Endometrial microvascular endothelial cells (primary cell): Measurements from ENCODE around the gene SLC23A3. TPM values are rescaled to one million over a fixed set of nuclear protein-coding genes. Genes with fewer than 3 reads are reported as not detected.

Source experiments
- in situ Hi-C: cut with HindIII; loops from 2 replicates; pipeline ENCODE4 v1.10.0; 2017; ENCODE audit warnings: low sequenced_read_pairs, low pct_unique_long_range_greater_than_20kb; ENCODE audit errors: inconsistent ontology term
- total RNA-seq: library from RNA; depleted of rRNA; stranded (reverse); fragments of >200 nt; gene quantifications from one replicate; pipeline ENCODE4 v1.2.3, GENCODE V29; 2015; ENCODE audit errors: inconsistent ontology term

The SLC23A3 gene, protein sequence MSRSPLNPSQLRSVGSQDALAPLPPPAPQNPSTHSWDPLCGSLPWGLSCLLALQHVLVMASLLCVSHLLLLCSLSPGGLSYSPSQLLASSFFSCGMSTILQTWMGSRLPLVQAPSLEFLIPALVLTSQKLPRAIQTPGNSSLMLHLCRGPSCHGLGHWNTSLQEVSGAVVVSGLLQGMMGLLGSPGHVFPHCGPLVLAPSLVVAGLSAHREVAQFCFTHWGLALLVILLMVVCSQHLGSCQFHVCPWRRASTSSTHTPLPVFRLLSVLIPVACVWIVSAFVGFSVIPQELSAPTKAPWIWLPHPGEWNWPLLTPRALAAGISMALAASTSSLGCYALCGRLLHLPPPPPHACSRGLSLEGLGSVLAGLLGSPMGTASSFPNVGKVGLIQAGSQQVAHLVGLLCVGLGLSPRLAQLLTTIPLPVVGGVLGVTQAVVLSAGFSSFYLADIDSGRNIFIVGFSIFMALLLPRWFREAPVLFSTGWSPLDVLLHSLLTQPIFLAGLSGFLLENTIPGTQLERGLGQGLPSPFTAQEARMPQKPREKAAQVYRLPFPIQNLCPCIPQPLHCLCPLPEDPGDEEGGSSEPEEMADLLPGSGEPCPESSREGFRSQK
- total RNA-seq, result 0.19 TPM

DNA sequence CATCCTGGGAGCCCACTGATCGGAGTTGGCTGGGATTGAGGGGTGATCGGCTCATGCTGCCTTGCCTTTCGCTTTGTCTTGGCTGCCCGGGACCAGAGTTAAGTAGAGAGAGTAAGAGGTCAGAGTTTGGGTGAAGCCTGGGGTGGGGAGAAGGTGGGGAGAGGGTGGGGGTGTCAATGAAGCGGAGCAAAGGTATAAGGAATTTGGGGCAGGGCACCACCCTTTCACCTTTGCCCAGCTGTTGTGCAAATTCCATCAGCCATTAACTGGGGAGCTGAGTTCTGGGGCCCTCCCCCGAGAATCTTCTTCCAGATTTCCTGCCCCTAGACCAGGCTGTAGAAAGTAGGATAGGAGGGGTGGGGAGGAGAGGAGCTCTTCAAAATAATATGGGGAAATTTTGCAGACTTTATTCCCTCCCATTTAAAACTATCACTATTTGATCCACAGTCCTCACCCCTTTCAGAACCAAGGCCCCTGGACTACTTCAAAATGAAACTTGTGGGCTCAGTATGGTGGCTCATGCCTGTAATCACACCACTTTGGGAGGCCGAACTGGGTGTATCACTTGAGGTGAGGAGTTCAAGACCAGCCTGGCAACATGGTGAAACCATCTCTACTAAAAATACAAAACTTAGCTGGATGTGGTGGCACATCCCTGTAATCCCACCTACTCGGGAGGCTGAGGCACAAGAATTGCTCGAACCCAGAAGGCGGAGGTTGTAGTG, at the start of gene SLC23A3:
Gene SLC23A3 (minus strand): TSS at position 100 of the 725 bp plus-strand sequence. CDS start 45 bp downstream, at position 55.
- in situ Hi-C loops, result no loop called here

DNA sequence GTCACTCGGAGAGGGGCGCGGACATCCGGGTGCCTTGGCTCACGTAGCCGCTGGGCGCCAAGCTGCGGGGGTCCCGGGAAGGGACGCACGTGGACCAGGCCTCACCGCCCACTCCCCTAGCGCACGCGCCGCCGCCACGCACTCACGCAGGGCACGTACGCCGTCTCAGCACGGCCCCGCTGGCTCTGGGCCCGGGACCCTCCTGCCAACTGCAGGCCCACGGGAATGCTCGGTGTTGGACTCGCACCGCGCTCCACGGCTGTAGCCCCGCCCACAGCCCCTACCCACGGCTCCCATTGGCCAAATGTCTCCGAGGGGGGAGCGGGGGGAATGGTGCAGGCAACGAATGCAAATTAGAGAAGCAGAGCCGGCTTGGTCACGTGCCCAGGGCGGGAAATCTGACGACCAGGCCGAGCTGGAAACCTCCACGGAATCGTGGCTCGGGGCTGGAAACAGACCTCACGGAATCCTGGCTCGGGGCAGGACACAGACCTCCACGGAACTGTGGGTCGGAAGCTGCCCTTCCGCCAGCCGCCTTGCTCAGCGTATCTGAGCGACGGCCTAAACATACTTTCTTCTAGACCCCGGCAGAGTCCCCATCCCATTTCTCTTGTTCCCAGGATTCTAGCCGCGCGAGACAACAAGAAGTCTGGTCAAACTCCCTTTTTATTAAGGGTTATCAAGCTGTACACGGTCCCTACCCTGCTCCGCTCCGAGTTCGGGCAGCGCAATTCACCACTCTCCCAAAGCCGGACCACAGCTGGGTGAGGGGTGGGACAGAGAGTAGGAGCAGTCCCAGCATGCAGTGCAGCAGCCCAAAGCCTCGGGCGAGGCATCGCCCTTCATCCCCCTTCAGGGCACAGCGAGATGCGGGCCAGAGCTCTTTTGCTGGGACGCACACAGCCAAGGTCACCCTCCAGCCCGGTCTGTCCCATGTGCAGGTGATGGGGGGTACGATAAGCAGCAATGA, 49.2 kb upstream of the SLC23A3 start, which contains the start of gene ABCB6:
Gene ABCB6 (minus strand): TSS at position 227 of the 970 bp plus-strand sequence. CDS start 285 bp downstream, outside the sequence.
- in situ Hi-C loops, result no loop called here

DNA sequence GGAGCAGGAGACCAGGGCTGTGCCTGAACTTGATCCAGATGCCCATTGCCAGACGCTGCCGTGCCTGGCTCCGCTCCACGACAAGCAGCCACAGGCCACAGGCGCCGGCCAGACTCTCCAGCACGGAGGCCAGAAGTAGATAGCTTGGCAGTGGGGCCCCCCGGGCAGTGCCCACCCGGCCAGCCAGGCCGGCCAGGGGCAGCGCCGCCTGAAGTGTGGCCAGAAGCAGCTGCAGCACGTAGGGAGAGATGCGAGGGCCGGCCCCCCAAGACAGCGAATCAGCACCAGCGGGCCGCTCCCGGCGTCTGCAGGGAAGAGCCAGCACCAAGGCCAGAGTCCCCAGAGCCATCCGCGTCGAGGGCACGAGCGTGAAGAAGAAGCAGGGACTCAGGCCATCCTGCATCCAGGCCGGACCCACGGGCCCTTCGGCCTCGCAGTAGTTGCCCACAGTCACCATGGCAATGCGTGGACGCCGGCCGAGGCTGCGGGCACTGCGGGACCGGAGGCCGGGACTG, 48.4 kb upstream of the SLC23A3 start:
- in situ Hi-C loops, result no loop called here

- in situ Hi-C loops, result no loop called here
Measured at GRCh38 chr2:219216535-219216915, 46.7 kb upstream of the SLC23A3 start.

DNA sequence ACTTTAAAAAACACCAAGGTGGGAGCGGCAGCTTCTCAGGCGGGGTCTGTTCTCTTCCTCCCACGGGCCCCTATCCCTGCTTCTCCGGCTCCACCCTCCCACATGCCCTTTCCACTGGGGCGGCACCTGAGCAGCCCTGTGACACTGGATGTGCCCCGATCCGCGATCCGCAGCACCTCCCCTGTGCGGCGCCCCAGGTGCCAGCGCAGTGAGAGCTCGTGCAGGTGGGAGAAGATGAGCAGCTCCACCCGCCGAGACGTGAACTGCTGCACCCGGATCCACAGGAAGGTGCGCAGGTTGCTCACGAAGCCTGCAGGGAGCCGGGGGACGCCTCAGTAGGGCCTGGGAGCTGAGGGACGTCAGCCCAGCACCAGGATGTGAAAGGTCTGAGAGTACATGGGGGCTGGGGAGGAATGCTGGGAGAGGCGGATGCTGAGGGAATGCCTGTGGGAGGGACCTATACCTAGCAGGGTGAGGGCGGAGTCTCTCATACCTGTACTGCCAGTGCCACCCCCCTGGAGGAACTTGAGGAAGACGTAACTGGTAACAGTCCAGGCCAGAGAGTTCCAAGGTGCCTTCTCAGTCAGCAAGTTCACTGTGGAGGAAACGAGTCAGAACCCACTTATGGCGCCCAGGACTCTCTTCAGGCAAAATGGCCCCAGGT, 46.2 kb upstream of the SLC23A3 start:
- in situ Hi-C loops, result no loop called here

- in situ Hi-C loops, result no loop called here
Measured at GRCh38 chr2:219214786-219215185, 45.0 kb upstream of the SLC23A3 start.

- in situ Hi-C loops, result no loop called here
Measured at GRCh38 chr2:219214141-219214540, 44.3 kb upstream of the SLC23A3 start.

DNA sequence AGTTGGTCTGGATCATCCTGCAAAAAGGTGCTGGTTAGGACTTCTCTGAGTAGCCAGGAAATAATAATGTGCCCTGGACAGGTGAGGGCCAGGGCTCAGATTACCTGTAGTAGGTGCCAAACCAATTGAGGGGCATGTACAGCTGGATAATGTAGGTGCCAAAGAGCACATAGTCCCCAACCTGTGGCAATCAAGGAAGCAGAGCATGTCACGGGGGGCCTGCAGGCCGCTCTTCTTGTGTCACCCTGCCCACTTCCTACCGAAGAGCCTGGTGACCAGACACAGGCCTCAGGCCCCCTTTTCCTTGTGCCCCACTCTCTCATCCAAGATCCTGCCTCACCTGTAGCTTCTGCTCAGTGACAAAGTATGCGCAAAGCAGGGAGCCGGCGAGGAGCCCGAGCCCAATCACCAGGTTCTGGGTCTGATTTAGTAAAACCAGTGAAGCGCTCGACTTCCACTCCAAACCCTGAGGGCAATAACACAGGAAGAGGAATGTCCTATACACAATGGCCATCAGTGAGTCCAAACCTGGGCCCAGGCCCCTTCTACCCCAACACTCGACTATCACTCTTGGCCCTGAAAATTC, 43.8 kb upstream of the SLC23A3 start:
- in situ Hi-C loops, result no loop called here

DNA sequence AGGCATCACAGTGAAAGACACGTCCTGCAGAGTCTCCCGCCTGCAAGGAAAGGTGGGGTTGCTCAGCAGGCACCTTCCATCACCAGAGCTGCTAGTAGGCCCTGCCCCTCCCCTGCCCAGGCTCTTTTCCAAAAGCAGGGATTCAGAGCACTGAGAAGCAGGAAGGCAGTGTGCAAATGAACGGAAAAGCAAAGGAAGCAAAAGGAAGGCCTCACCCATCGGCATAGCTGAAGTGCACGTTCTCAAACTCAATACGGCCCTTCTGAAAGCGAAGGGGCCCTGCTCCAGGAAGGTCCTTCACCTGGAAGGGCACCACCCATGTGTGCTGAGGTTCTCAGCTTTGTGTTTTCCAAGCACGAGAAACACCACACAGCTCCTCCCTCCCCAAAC, 43.2 kb upstream of the SLC23A3 start:
- in situ Hi-C loops, result no loop called here

DNA sequence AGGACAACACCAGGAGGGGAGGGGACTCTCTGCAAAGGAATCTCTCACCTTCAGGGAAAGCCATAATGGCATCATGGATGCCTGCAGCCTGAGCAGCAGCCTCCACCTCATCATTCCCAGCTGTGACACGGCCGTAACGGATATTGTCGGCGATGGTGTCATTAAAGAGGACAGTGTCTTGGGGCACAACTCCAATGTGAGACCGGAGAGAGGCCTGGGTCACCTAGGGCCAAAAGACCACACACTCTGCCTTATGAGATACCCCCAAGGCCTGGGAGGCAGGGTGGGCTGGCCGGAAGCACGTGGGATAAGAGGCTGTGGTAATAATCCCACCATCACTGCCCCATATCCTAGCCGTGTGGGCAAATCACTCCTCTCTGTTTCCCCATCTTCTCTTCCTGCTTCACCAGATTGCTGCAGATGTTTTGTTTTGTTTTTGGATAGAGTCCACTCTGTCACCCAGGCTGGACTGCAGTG, 41.1 kb upstream of the SLC23A3 start:
- in situ Hi-C loops, result no loop called here

DNA sequence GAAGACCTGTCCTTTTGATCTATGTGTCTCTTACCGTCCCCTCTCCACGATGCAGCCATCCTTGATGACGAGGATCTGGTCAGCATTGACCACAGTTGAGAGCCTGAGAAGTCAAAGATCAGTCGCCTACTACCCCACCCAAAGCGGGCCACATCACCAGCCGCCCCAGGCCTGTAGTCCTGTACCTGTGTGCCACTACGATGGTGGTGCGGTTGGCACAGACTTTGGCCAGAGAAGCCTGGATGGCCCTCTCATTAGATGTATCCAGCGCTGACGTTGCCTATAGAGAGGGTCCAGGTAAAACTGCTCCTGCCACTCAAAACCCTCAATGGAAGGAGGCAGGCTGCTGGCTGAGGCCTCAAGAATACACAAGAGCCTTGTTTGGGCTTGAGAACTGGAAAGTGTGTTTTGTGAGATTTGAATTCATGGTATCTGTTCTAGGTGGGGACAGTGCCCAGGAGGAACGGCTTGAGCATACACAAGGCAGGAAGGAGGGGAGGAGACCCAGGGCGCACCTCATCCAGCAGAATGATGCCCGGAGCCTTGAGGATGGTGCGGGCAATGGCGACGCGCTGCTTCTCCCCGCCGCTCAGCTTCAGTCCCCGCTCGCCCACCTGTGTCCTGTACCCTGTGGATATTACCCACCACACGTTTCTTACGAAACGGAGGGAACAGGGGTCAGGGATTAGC, 40.5 kb upstream of the SLC23A3 start:
- in situ Hi-C loops, result no loop called here

DNA sequence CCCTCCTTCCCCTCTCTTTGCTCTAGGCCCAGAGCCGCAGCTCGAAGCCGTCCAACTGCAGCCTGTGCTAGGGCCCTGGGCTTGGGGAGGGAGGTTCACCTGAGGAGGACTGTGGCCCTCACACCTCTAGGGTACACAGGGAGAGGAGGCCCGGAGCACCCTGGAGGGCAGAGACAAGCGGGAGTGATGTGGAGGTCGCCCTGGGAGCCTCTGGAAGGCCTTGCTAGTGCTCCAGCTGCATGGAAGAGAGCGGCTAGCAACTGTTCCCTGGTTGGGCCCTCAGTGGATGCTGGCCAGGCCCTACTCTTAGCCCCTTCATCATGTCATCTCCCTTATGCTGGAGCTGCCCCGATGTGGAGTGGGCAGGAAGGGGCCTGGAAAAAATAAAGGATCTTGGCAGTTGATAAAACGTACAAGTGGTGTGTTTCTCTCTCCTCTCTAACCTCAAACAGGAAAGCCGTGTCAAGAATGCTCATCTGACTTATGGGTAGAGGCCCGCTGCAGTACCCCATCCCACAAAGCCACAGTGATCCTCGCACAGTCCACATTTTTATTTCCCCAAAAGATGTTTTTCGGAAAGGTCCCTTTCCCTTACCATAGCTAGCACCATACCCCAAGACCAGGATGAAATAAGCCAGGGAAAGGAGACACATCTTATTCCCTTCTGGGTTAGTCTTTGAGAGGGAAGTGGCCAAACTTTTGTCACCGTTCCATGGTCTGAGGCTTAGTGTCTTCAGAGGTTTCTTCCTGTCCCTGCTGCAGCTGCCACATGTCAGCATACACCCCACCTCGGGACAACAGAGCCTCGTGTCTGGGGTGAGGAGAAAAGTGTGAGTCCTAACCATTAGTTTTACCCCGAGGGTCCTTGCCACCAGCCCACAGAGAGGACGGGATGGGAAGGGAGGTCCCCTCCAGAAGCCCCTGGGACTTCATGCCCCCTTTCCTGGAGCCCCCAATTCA, 39.7 kb upstream of the SLC23A3 start:
- in situ Hi-C loops, result no loop called here

- in situ Hi-C loops, result no loop called here
Measured at GRCh38 chr2:219207884-219208740, 38.3 kb upstream of the SLC23A3 start.

DNA sequence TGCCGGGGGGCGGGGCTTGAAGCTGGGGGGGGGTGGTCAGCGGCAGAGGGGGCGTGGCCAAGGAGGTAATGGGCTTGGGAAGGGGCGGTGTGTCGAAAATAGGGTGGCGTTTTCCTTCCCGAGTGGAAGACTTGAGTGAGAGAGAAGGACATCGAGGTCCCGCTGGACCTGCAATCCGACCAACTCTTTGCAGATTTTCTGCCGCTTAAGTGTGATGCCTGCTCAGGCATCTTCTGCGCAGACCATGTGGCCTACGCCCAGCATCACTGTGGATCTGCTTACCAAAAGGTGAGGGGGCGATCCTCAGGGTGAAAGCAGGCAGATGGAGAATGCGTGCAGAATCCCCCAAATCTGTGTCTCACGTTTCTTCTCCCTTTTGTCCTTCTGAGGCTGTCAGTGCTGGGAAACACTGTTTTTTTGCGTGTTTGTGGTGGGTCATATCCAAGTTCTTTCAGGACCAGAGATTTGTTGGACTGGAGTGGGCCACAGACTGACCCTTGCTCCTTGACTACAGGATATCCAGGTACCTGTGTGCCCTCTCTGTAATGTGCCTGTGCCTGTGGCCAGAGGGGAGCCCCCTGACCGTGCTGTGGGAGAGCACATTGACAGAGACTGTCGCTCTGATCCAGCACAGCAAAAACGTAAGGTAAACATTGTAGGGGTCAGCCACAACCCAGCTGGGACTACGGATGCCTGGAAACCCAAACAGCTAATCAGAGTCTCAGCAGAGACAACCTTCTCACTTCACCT, 37.5 kb upstream of the SLC23A3 start:
- in situ Hi-C loops, result no loop called here
